Omental fat pad (tissue), 4 donors: ENCODE measurements around the gene SDCBP2. TPM values are rescaled to one million over a fixed set of nuclear protein-coding genes. Genes with fewer than 3 reads are reported as not detected.

ENCODE experiments used
- ATAC-seq: fragments of 150-250 bp; one replicate; pipeline ENCODE4 v1.9.1; 2016; ENCODE audit warnings: mild to moderate bottlenecking, moderate library complexity; ENCODE audit not compliant: low FRiP score
- DNase-seq: peaks from one replicate; pipeline ENCODE4 v3.0.0-alpha.2; 2019; ENCODE audit warnings: low spot score
- CTCF ChIP-seq, 3 donors: fragments of 450-650 bp; IDR thresholded peaks; one replicate each; pipeline ENCODE4 v1.5.1; 2016 to 2017; ENCODE audit warnings: antibody characterized with exemption in 3 of 3, mild to moderate bottlenecking in 3 of 3, moderate library complexity in 2 of 3
- total RNA-seq, 4 donors: library from RNA; depleted of rRNA; stranded (reverse); fragments of >200 nt; gene quantifications; one replicate each; pipeline ENCODE4 v1.1.0, GENCODE V29; 2016

The SDCBP2 gene
- total RNA-seq, 4 donors from 2014 or later, result 7.7 to 18.0 (median 9.8) TPM

GRCh38 chr20:1266167-1266973, 62.6 kb downstream of the SDCBP2 start, which contains the start of gene SNPH:
Gene SNPH, plus strand, starts transcription at chr20:1266294. Its CDS starts 29,946 bp downstream, at chr20:1296240.
- TF ChIP-seq CTCF (IDR thresholded peaks at IDR 0.05), result no peak
- ATAC-seq (peak; percentile 93), DNase-seq (no peak)

- no peak for TF ChIP-seq CTCF (IDR thresholded peaks at IDR 0.05)
- ATAC-seq, result no peak
Measured at GRCh38 chr20:1265916-1266166, 63.1 kb downstream of the SDCBP2 start.

GRCh38 chr20:1265226-1265915, 63.6 kb downstream of the SDCBP2 start:
- no peak for TF ChIP-seq CTCF (IDR thresholded peaks at IDR 0.05)
- ATAC-seq (no peak), DNase-seq (no peak)

More at GRCh38 chr20:1265916-1266166, 63.1 kb downstream of the SDCBP2 start:
- no peak for DNase-seq

GRCh38 chr20:1264727-1265126, 64.2 kb downstream of the SDCBP2 start:
- TF ChIP-seq CTCF (IDR thresholded peaks at IDR 0.05), result no peak
- no peak for DNase-seq
- ATAC-seq, result no peak

- ATAC-seq (no peak), DNase-seq (no peak)
- no peak for TF ChIP-seq CTCF (IDR thresholded peaks at IDR 0.05)
Measured at GRCh38 chr20:1263853-1264252, 65.1 kb downstream of the SDCBP2 start.

Other genes starting within 250 kb of the SDCBP2 start
- gene PSMF1, start 210.5 kb downstream of the SDCBP2 start, total RNA-seq, result 100 to 1,000 TPM in 1 of 4 donors, 10 to 100 TPM in 3; 60.9 to 140 (median 74.6) TPM
- 1 to 10 TPM in 2 of 4 donors, not detected in 2; 1.7 to 2.8 TPM for gene TMEM74B, start 144.2 kb downstream of the SDCBP2 start, total RNA-seq
- 1 to 10 TPM in 1 of 4 donors, under 1 TPM in 2, not detected in 1; 0.28 to 2.0 (median 0.38) TPM for gene C20orf202, start 125.7 kb downstream of the SDCBP2 start, total RNA-seq
- not detected for gene RAD21L1, start 103.1 kb downstream of the SDCBP2 start, total RNA-seq
- 1 to 10 TPM; 2.0 to 3.9 (median 2.5) TPM for gene SNPH, start 62.8 kb downstream of the SDCBP2 start, total RNA-seq
- gene FKBP1A, start 63.9 kb upstream of the SDCBP2 start, total RNA-seq, result 100 to 1,000 TPM; 204 to 275 (median 241) TPM
- gene NSFL1C, start 137.7 kb upstream of the SDCBP2 start, total RNA-seq, result 10 to 100 TPM; 34.0 to 61.9 (median 57.5) TPM
- gene SIRPB2, start 162.3 kb upstream of the SDCBP2 start, total RNA-seq, result 10 to 100 TPM; 13.6 to 35.0 (median 25.7) TPM
- gene SIRPD, start 228.6 kb upstream of the SDCBP2 start, total RNA-seq, result 1 to 10 TPM in 1 of 4 donors, under 1 TPM in 1, not detected in 2; 0.96 to 1.1 TPM